Muscle layer of duodenum (tissue), 2 donors: ENCODE measurements around the gene PPP1R12B.

ENCODE experiments used
- H3K27ac ChIP-seq: one replicate; pipeline ENCODE4 v1.7.0; 2013; ENCODE audit warnings: mild to moderate bottlenecking, low read length
- H3K27me3 ChIP-seq: one replicate; pipeline ENCODE4 v1.7.0; 2013; ENCODE audit warnings: low read depth, mild to moderate bottlenecking, control low read depth, low read length
- H3K36me3 ChIP-seq, 2 donors: one replicate each; pipeline ENCODE4 v1.7.0; 2013; ENCODE audit warnings: low read length in 2 of 2, control low read depth in 1 of 2, mild to moderate bottlenecking in 1 of 2; ENCODE audit not compliant: insufficient read depth in 2 of 2, control insufficient read depth in 1 of 2
- H3K4me1 ChIP-seq, 2 donors: one replicate each; pipeline ENCODE4 v1.7.0; 2013; ENCODE audit warnings: low read length in 2 of 2, mild to moderate bottlenecking in 2 of 2, control low read depth in 1 of 2, moderate library complexity in 1 of 2; ENCODE audit not compliant: insufficient read depth in 2 of 2, control insufficient read depth in 1 of 2
- H3K4me3 ChIP-seq, 2 donors: one replicate each; pipeline ENCODE4 v1.7.0; 2013; ENCODE audit warnings: low read length in 2 of 2, low read depth in 1 of 2, mild to moderate bottlenecking in 1 of 2
- H3K9me3 ChIP-seq, 2 donors: one replicate each; pipeline ENCODE4 v1.7.0; 2013; ENCODE audit warnings: low read length in 2 of 2, control low read depth in 1 of 2, mild to moderate bottlenecking in 1 of 2; ENCODE audit not compliant: control insufficient read depth in 1 of 2
- donor health status: healthy.

The PPP1R12B gene

GRCh38 chr1:202348509-202349205, at the start of gene PPP1R12B:
Gene PPP1R12B, plus strand, starts transcription at chr1:202348699. Its CDS starts 153 bp downstream, at chr1:202348852.
- no peaks in the 10 kb centered on the region for H3K27me3 ChIP-seq
- peak within 1 kb of the TSS; percentile 99 for H3K4me3 ChIP-seq
- H3K4me1 ChIP-seq = peaks cover 0 to 11% of the 10 kb centered on the region in 2 donors
- H3K27ac ChIP-seq = peak within 1 kb of the TSS; percentile 74
- no peaks in the 10 kb centered on the region for H3K9me3 ChIP-seq
- peaks cover 0 to 3% of the 10 kb centered on the region in 2 donors for H3K36me3 ChIP-seq

GRCh38 chr1:202302166-202302565, 46.3 kb upstream of the PPP1R12B start:
- H3K27me3 ChIP-seq = no peaks in the 10 kb centered on the region
- no peaks in the 10 kb centered on the region for H3K4me1 ChIP-seq
- no peaks in the 10 kb centered on the region for H3K36me3 ChIP-seq
- H3K27ac ChIP-seq = no peak overlapping the region
- no peaks in the 10 kb centered on the region for H3K9me3 ChIP-seq
- no peak overlapping the region for H3K4me3 ChIP-seq

- H3K4me1 ChIP-seq = no peaks in the 10 kb centered on the region
- H3K9me3 ChIP-seq = no peaks in the 10 kb centered on the region
- no peaks in the 10 kb centered on the region for H3K27me3 ChIP-seq
- H3K4me3 ChIP-seq = no peak overlapping the region
- H3K36me3 ChIP-seq = no peaks in the 10 kb centered on the region
- no peak overlapping the region for H3K27ac ChIP-seq
Observed at GRCh38 chr1:202304375-202304774, 44.1 kb upstream of the PPP1R12B start.

GRCh38 chr1:202305168-202305567, 43.3 kb upstream of the PPP1R12B start:
- H3K9me3 ChIP-seq = no peaks in the 10 kb centered on the region
- H3K4me1 ChIP-seq = no peaks in the 10 kb centered on the region
- H3K27me3 ChIP-seq = no peaks in the 10 kb centered on the region
- H3K27ac ChIP-seq = no peak overlapping the region
- no peak overlapping the region for H3K4me3 ChIP-seq
- no peaks in the 10 kb centered on the region for H3K36me3 ChIP-seq

GRCh38 chr1:202306535-202307345, 41.8 kb upstream of the PPP1R12B start:
- no peak overlapping the region for H3K4me3 ChIP-seq
- H3K9me3 ChIP-seq = no peaks in the 10 kb centered on the region
- H3K36me3 ChIP-seq = no peaks in the 10 kb centered on the region
- H3K27ac ChIP-seq = no peak overlapping the region
- H3K27me3 ChIP-seq = no peaks in the 10 kb centered on the region
- H3K4me1 ChIP-seq = no peaks in the 10 kb centered on the region

GRCh38 chr1:202310071-202310725, 38.3 kb upstream of the PPP1R12B start:
- Histone ChIP-seq H3K4me3 (no peak overlapping the region), H3K4me1 (no peaks in the 10 kb centered on the region), H3K27ac (no peak overlapping the region), H3K9me3 (no peaks in the 10 kb centered on the region), H3K27me3 (peaks cover 3% of the 10 kb centered on the region), H3K36me3 (no peaks in the 10 kb centered on the region)

- no peaks in the 10 kb centered on the region for H3K36me3 ChIP-seq
- H3K9me3 ChIP-seq = no peaks in the 10 kb centered on the region
- H3K27me3 ChIP-seq = peaks cover 3% of the 10 kb centered on the region
- no peak overlapping the region for H3K4me3 ChIP-seq
- H3K27ac ChIP-seq = no peak overlapping the region
- H3K4me1 ChIP-seq = no peaks in the 10 kb centered on the region
Observed at GRCh38 chr1:202310746-202311145, 37.8 kb upstream of the PPP1R12B start.

- no peaks in the 10 kb centered on the region for H3K4me1 ChIP-seq
Observed at GRCh38 chr1:202311875-202312635, 36.4 kb upstream of the PPP1R12B start.

GRCh38 chr1:202315576-202316168, 32.8 kb upstream of the PPP1R12B start:
- no peak overlapping the region for H3K4me3 ChIP-seq
- H3K27ac ChIP-seq = no peak overlapping the region
- no peaks in the 10 kb centered on the region for H3K36me3 ChIP-seq
- no peaks in the 10 kb centered on the region for H3K9me3 ChIP-seq
- no peaks in the 10 kb centered on the region for H3K4me1 ChIP-seq
- peaks cover 3% of the 10 kb centered on the region for H3K27me3 ChIP-seq

More at GRCh38 chr1:202311875-202312635, 36.4 kb upstream of the PPP1R12B start:
- no peak overlapping the region for H3K27ac ChIP-seq
- no peaks in the 10 kb centered on the region for H3K36me3 ChIP-seq
- H3K4me3 ChIP-seq = no peak overlapping the region
- no peaks in the 10 kb centered on the region for H3K9me3 ChIP-seq
- H3K27me3 ChIP-seq = peaks cover 3% of the 10 kb centered on the region

GRCh38 chr1:202316186-202316585, 32.3 kb upstream of the PPP1R12B start:
- Histone ChIP-seq H3K4me1 (no peaks in the 10 kb centered on the region), H3K27ac (no peak overlapping the region), H3K27me3 (peaks cover 3% of the 10 kb centered on the region), H3K9me3 (no peaks in the 10 kb centered on the region), H3K4me3 (no peak overlapping the region), H3K36me3 (no peaks in the 10 kb centered on the region)
